SK-N-SH (cell line): Measurements from ENCODE around the gene RAPGEF1. TPM values are rescaled to one million over a fixed set of nuclear protein-coding genes. Genes with fewer than 3 reads are reported as not detected.
"Not testable (repeated sequence)": the region's sequence is repeated elsewhere in the genome, so short reads cannot be mapped to it uniquely, and the experiment has no call there.

Experiments used
- CTCF ChIA-PET: fragments of 300-600, 350-600 bp; formaldehyde crosslinking; extraction: SDS; loops from one replicate; lab custom pipeline; 2021; lab: Yijun Ruan, JAX
- POLR2A ChIA-PET: fragments of 350-600 bp; sonication (Branson Sonifier 250); formaldehyde crosslinking; extraction: SDS; loops from one replicate; lab custom pipeline; 2020; ENCODE audit warnings: antibody characterized with exemption, inconsistent platforms; lab: Yijun Ruan, JAX
- DNase-seq: peaks from one replicate; pipeline ENCODE4 v3.0.0; 2012
- H2AFZ ChIP-seq: fragments of 200-600 bp; sonication (generic); 2 replicates; pipeline ENCODE4 v1.8.1; 2016; ENCODE audit warnings: antibody characterized with exemption, mild to moderate bottlenecking, low read depth
- H3F3A ChIP-seq: fragments of 200-600 bp; sonication (generic); replicated peaks from 2 replicates; pipeline ENCODE3; 2016; ENCODE audit warnings: antibody characterized with exemption, mild to moderate bottlenecking; ENCODE audit not compliant: insufficient read depth
- H3K27ac ChIP-seq, 2 experiments: fragments of 200-500 bp in 1 of 2; fragments of 200-600 bp in 1 of 2; sonication (Bioruptor generic) in 1 of 2; sonication (generic), shearing (Covaris generic) in 1 of 2; 2 replicates each; pipeline versions ENCODE4 v1.5.1 to v1.6.1; 2014 to 2016; ENCODE audit warnings: low read depth in 2 of 2, inconsistent platforms in 1 of 2, low read length in 1 of 2, mild to moderate bottlenecking in 1 of 2, mixed read lengths in 1 of 2
- H3K27me3 ChIP-seq: fragments of 200-600 bp; sonication (generic), shearing (Covaris generic); 2 replicates; pipeline ENCODE4 v1.6.1; 2016; ENCODE audit warnings: mixed run types; ENCODE audit not compliant: insufficient read depth
- H3K36me3 ChIP-seq, 2 experiments: fragments of 200-500 bp in 1 of 2; fragments of 200-600 bp in 1 of 2; sonication (Bioruptor generic) in 1 of 2; sonication (generic) in 1 of 2; replicated peaks in 1 of 2; 2 replicates each; pipeline versions ENCODE3 to v1.5.1; 2014 to 2016; ENCODE audit warnings: low read length in 1 of 2, mild to moderate bottlenecking in 1 of 2; ENCODE audit not compliant: insufficient read depth in 2 of 2, control insufficient read depth in 1 of 2
- H3K4me1 ChIP-seq, 2 experiments: fragments of 200-500 bp in 1 of 2; fragments of 200-600 bp in 1 of 2; sonication (Bioruptor generic) in 1 of 2; sonication (generic), shearing (Covaris generic) in 1 of 2; 2 replicates each; pipeline versions ENCODE4 v1.5.1 to v1.6.1; 2014 to 2016; ENCODE audit warnings: low read depth in 1 of 2, low read length in 1 of 2, mixed run types in 1 of 2; ENCODE audit not compliant: insufficient read depth in 2 of 2, control insufficient read depth in 1 of 2
- H3K4me2 ChIP-seq: fragments of 200-600 bp; sonication (generic), shearing (Covaris generic); 2 replicates; pipeline ENCODE4 v1.6.1; 2017; ENCODE audit warnings: mixed run types
- H3K4me3 ChIP-seq, 2 experiments: fragments of 200-500 bp in 1 of 2; fragments of 200-600 bp in 1 of 2; sonication (Bioruptor generic) in 1 of 2; sonication (generic), shearing (Covaris generic) in 1 of 2; 2 replicates each; pipeline versions ENCODE4 v1.5.1 to v1.8.1; 2014 to 2016; ENCODE audit warnings: low read depth in 2 of 2, inconsistent platforms in 1 of 2, low read length in 1 of 2, mild to moderate bottlenecking in 1 of 2, mixed read lengths in 1 of 2, moderate library complexity in 1 of 2
- H3K79me2 ChIP-seq: fragments of 200-600 bp; sonication (generic); 2 replicates; pipeline ENCODE4 v1.8.1; 2017; ENCODE audit warnings: mild to moderate bottlenecking; ENCODE audit not compliant: insufficient read depth
- H3K9ac ChIP-seq: fragments of 200-600 bp; sonication (generic); 2 replicates; pipeline ENCODE4 v1.6.1; 2017; ENCODE audit warnings: mixed run types
- H3K9me2 ChIP-seq: fragments of 200-600 bp; sonication (generic); 2 replicates; pipeline ENCODE4 v1.6.1; 2017; ENCODE audit warnings: mixed run types
- H3K9me3 ChIP-seq: fragments of 200-600 bp; sonication (generic); 2 replicates; pipeline ENCODE4 v1.6.1; 2017; ENCODE audit warnings: mixed run types, mild to moderate bottlenecking, moderate library complexity
- H4K20me1 ChIP-seq: fragments of 200-600 bp; sonication (generic); 2 replicates; pipeline ENCODE4 v1.6.1; 2017; ENCODE audit warnings: mild to moderate bottlenecking, mixed run types; ENCODE audit not compliant: insufficient read depth
- ELF1 ChIP-seq: IDR thresholded peaks from 2 replicates; pipeline ENCODE4 v1.4.0; 2012
- IRF3 ChIP-seq: fragments of 150-350 bp; IDR thresholded peaks from 2 replicates; pipeline ENCODE4 v1.6.1; 2016; ENCODE audit warnings: mild to moderate bottlenecking, low read depth, low read length
- MAX ChIP-seq: IDR thresholded peaks from 2 replicates; pipeline ENCODE4 v1.4.0; 2012; ENCODE audit warnings: low read depth
- ZBTB33 ChIP-seq: IDR thresholded peaks from 2 replicates; pipeline ENCODE4 v1.4.0; 2012; ENCODE audit warnings: low read depth, borderline replicate concordance
- WGBS: methylation state at CpG from one replicate; pipeline ENCODE4 v1.1.6; 2017; ENCODE audit warnings: low lambda C conversion rate; 5-methylcytosine and 5-hydroxymethylcytosine counted together
- polyA plus RNA-seq, 3 experiments: library from polyadenylated mRNA; depleted of rRNA; stranded (reverse); fragments of >200 nt; gene quantifications; 2 replicates each; pipeline ENCODE4 v1.2.3, GENCODE V29; 2012

Gene RAPGEF1
- polyA plus RNA-seq, 1 of the 3 experiments (the other 2 are of a cell fraction) = 26.2 TPM

GRCh38 chr9:131552030-131552429, 187.8 kb downstream of the RAPGEF1 start (continued):
- TF ChIP-seq ZBTB33 (no peak), MAX (no peak), ELF1 (no peak), IRF3 (no peak)

- H3K27ac ChIP-seq, CTCF ChIA-PET, H3F3A ChIP-seq, DNase-seq, H3K9me2 ChIP-seq, H3K9ac ChIP-seq, H4K20me1 ChIP-seq, H3K79me2 ChIP-seq, H3K9me3 ChIP-seq, H3K36me3 ChIP-seq, H3K4me3 ChIP-seq, H2AFZ ChIP-seq, POLR2A ChIA-PET, H3K4me2 ChIP-seq, H3K4me1 ChIP-seq: not testable (repeated sequence)
- H3K27me3 ChIP-seq = peaks cover 35% of the 10 kb centered on the region
- WGBS = 78% methylated on average over 8 of the region's 8 CpGs
Measured at GRCh38 chr9:131550465-131550864, 189.4 kb downstream of the RAPGEF1 start.

GRCh38 chr9:131549186-131549585, 190.7 kb downstream of the RAPGEF1 start:
- 67% methylated on average over 10 of the region's 10 CpGs for WGBS
- CTCF ChIA-PET, POLR2A ChIA-PET, H3K4me2 ChIP-seq, H3K4me1 ChIP-seq, H2AFZ ChIP-seq, H3K9ac ChIP-seq, DNase-seq, H3K9me2 ChIP-seq, H3K9me3 ChIP-seq, H3K4me3 ChIP-seq, H3K79me2 ChIP-seq, H4K20me1 ChIP-seq, H3K27ac ChIP-seq, H3F3A ChIP-seq, H3K36me3 ChIP-seq: not testable (repeated sequence)
- peaks cover 41% of the 10 kb centered on the region for H3K27me3 ChIP-seq
